Lower leg skin (tissue), 4 donors: ENCODE results near the gene FNDC5. TPM values are rescaled to one million over a fixed set of nuclear protein-coding genes. Genes with fewer than 3 reads are reported as not detected.

Experiments
- DNase-seq, 2 donors: peaks; one replicate each; pipeline ENCODE4 v3.0.0-alpha.2; 2019; ENCODE audit warnings: low spot score in 2 of 2
- H3K4me3 ChIP-seq: fragments of 200-600 bp; sonication (generic); 2 replicates; pipeline ENCODE4 v1.5.1; 2017; ENCODE audit warnings: mild to moderate bottlenecking, low read depth; ENCODE audit not compliant: poor library complexity, severe bottlenecking
- POLR2A ChIP-seq, 2 donors: fragments of 450-650 bp; IDR thresholded peaks; one replicate each; pipeline ENCODE4 v1.6.1; 2016 to 2017; ENCODE audit warnings: antibody characterized with exemption in 2 of 2, mild to moderate bottlenecking in 1 of 2, moderate library complexity in 1 of 2
- WGBS, 2 donors: methylation state at CpG; one replicate each; pipeline ENCODE4 v1.1.5; 2018; 5-methylcytosine and 5-hydroxymethylcytosine counted together
- intact Hi-C: fragments of 100-400 bp; cut with DNase I; formaldehyde crosslinking; loops from one replicate; pipeline ENCODE4 v1.15.0; 2023; ENCODE audit warnings: low total_unique reads
- total RNA-seq, 4 donors: library from RNA; depleted of rRNA; stranded (reverse); fragments of >200 nt; gene quantifications; one replicate each; pipeline ENCODE4 v1.1.0, GENCODE V29; 2016
- TF ChIP-seq, protein P1 (sequence below), 3 donors: fragments of 450-650 bp; IDR thresholded peaks; one replicate each; pipeline ENCODE4 v1.5.1; 2016; ENCODE audit warnings: antibody characterized with exemption in 3 of 3, mild to moderate bottlenecking in 3 of 3, moderate library complexity in 2 of 3

FNDC5 gene
- total RNA-seq, 4 donors from 2014 or later: 0.27 to 0.58 TPM; not detected in 2

DNA sequence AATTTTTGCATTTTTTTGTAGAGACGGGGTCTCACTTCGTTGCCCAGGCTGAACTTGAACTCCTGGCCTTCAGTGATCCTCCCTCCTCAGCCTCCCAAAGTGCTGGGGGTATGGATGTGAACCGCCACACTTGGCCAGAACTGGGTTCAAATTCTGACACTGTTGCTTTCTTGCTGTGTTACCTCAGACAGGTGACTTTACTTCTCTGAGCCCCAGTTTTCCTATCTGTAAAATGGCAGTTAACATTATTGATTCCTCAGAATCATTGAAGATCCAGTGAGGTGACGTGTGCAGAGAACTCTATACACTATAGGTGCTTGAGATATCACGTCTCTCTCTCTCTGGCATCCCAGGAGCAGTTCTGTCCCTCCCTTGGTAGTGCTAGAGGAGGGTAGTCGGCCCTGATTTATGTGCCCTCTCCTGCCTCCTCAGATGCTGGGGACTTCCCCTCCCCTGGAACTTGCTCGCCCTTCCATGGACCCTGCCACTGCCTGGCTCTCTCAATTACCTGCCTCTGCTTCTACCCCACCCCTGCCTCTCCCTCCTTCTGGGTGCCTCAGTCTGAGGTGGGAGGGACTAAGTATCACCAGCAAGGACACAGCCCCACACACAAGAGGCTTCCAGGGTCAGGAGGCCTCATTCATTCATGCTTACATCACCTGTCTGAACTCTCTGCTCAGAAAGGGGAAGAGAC is 12.8 kb upstream of the FNDC5 start:
- intact Hi-C loops: no loop called here
- no peak for TF ChIP-seq POLR2A (IDR thresholded peaks at IDR 0.05)
- TF ChIP-seq, protein P1, sequence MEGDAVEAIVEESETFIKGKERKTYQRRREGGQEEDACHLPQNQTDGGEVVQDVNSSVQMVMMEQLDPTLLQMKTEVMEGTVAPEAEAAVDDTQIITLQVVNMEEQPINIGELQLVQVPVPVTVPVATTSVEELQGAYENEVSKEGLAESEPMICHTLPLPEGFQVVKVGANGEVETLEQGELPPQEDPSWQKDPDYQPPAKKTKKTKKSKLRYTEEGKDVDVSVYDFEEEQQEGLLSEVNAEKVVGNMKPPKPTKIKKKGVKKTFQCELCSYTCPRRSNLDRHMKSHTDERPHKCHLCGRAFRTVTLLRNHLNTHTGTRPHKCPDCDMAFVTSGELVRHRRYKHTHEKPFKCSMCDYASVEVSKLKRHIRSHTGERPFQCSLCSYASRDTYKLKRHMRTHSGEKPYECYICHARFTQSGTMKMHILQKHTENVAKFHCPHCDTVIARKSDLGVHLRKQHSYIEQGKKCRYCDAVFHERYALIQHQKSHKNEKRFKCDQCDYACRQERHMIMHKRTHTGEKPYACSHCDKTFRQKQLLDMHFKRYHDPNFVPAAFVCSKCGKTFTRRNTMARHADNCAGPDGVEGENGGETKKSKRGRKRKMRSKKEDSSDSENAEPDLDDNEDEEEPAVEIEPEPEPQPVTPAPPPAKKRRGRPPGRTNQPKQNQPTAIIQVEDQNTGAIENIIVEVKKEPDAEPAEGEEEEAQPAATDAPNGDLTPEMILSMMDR (IDR thresholded peaks at IDR 0.05): no peak
- no peak for DNase-seq
- no peak overlapping the region for H3K4me3 ChIP-seq
- 79 to 86% methylated on average over 7 of the region's 7 CpGs for WGBS, 2 donors

DNA sequence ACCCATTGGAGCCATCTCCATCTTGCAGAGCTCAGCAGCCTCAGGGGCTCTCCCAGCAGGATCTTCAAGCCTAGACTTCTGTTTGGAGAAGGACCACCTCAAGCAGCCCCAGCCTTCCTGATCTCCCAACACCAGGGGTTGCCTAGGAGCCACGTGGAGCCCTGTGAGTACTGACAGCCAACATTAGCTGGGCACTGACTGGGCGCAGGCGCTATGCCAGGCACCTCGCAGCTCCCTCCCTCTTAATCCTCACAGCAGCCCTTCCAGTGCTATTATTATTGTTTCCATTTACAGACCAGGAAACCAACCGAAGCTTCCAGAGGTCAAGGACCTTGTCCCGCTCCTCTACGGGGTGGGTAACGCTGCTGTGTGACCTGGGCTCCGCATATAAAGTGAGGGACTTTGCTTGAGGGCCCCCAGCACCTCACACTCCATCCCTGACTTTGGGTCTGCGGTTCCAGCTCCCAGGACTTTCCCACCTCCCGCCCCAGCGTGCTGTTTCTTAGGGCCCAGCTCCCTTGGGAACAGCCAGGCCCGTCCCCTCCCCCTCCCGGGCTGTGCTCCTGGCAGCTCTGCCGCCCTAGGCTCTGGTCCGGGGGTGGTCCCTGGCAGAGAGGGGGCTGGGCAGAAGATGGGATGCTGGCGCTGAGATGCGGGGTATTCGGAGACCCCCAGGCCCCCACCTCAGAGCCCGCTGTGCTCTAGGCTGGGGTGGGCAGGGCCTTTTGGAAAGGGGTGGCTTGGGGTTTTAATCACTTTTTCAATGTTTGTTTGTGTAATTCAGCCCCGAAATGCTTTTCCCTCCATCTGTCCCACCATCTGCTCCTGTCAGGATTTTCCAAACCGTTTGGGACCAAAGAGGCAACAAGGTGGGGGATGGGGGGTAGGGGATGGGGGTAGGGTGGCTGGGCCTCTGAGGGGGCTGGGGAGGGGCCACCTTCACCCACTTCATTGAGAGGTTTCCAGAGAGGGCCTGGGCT is 11.4 kb upstream of the FNDC5 start:
- H3K4me3 ChIP-seq: no peak overlapping the region
- no peak for DNase-seq
- 32 to 33% methylated on average over 22 of the region's 22 CpGs for WGBS, 2 donors
- intact Hi-C loops: no loop called here
- TF ChIP-seq POLR2A (IDR thresholded peaks at IDR 0.05): no peak
- TF ChIP-seq, protein P1 (IDR thresholded peaks at IDR 0.05): no peak

DNA sequence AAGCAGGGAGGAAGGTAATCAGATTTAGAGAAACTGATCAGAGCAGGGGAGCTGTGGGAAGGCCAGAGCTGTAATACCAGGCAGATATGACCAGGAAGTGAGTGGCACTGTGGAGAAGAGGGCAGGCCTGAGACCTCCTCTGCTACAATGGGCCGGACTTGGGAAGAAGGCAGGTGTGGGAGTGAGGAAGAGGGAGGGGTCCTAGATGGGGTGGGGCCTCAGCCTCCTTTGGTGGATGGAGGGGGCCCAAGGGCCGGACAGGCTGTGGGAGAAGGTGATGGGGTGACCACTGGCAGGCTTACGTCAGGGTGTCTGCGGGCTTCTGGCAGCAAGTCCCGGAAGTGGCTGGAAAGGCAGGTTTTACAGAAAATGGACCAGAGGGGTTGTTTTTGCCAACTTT is 10.6 kb upstream of the FNDC5 start:
- intact Hi-C loops: no loop called here
- DNase-seq: no peak
- WGBS, 2 donors: 72 to 74% methylated on average over 5 of the region's 5 CpGs
- no peak overlapping the region for H3K4me3 ChIP-seq
- no peak for TF ChIP-seq POLR2A (IDR thresholded peaks at IDR 0.05)
- TF ChIP-seq, protein P1 (IDR thresholded peaks at IDR 0.05): no peak

DNA sequence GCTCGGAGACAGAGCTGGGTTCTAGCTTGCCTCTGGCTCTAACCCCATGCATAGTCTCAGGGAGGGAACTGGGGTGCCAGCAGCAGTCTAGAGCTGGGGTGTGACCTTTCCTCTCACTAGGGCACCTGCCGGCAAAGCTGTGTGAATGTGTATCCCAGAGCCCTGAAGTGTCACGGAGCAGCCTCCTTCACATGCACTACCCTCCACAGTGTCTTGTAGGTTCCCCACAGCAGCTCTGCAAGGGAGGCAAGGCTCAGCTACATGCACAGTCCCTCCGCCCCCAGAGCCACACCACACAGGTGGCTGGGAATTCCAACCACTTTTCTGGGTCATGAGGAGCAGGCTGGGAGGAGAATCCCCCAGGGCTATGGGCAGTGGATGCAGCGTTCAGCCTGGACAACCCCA is 7.9 kb upstream of the FNDC5 start:
- WGBS, 2 donors: 45 to 66% methylated on average over 5 of the region's 5 CpGs
- TF ChIP-seq, protein P1 (IDR thresholded peaks at IDR 0.05): no peak
- no peak for TF ChIP-seq POLR2A (IDR thresholded peaks at IDR 0.05)
- no peak for DNase-seq
- no peak overlapping the region for H3K4me3 ChIP-seq
- intact Hi-C loops: no loop called here

DNA sequence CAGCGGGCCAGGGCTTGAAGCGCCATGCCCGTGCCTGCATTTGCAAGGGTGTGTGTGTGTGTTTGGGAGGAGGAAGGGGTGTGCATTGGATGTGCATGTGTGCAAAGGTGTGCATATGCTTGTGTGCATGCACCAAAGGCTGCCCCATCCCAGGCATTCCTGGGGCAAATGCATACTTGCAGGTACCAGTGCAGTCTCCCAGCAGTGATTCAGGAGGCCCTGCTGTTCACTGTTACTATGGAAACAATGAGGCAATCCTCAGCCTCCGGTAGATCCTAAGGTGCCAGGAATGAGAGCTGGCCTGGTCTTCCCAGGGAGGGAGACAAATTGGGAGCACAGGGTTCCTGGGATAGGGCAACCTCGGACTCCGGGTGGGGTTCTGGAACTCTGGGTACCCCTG is 7.5 kb upstream of the FNDC5 start:
- no peak overlapping the region for H3K4me3 ChIP-seq
- TF ChIP-seq POLR2A (IDR thresholded peaks at IDR 0.05): no peak
- TF ChIP-seq, protein P1 (IDR thresholded peaks at IDR 0.05): no peak
- WGBS, 2 donors: 45 to 48% methylated on average over 6 of the region's 6 CpGs
- no peak for DNase-seq
- intact Hi-C loops: no loop called here
